Astrocyte (in vitro differentiated cells and primary cell): ENCODE data around the gene TCF7.

Experiments used
- EZH2 ChIP-seq: IDR thresholded peaks from 2 replicates; pipeline ENCODE4 v1.6.1; 2012; ENCODE audit warnings: mild to moderate bottlenecking, low read length, inconsistent platforms; ENCODE audit not compliant: insufficient read depth
- TF ChIP-seq, protein P1 (sequence below): IDR thresholded peaks from 2 replicates; pipeline ENCODE4 v1.5.1; 2011; ENCODE audit warnings: low read depth, mild to moderate bottlenecking, inconsistent platforms, low read length, moderate library complexity; ENCODE audit not compliant: insufficient read depth

DNA sequence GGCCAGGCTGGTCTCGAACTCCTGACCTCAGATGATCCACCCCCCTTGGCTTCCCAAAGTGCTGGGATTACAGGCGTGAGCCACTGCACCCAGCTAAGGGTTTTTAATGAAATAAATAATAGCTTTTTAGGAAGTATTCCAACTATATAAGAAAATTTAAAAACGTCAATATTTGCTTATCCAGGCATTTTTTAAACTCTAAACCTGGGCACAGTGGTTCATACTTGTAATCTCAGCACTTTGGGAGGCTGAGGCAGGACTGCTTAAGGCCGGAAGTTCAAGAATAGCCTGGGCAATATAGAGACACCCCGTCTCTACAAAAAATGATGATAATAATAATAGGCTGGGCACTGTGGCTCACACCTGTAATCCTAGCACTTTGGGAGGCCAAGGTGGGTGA, 48.1 kb downstream of the TCF7 start:
- TF ChIP-seq, protein P1, sequence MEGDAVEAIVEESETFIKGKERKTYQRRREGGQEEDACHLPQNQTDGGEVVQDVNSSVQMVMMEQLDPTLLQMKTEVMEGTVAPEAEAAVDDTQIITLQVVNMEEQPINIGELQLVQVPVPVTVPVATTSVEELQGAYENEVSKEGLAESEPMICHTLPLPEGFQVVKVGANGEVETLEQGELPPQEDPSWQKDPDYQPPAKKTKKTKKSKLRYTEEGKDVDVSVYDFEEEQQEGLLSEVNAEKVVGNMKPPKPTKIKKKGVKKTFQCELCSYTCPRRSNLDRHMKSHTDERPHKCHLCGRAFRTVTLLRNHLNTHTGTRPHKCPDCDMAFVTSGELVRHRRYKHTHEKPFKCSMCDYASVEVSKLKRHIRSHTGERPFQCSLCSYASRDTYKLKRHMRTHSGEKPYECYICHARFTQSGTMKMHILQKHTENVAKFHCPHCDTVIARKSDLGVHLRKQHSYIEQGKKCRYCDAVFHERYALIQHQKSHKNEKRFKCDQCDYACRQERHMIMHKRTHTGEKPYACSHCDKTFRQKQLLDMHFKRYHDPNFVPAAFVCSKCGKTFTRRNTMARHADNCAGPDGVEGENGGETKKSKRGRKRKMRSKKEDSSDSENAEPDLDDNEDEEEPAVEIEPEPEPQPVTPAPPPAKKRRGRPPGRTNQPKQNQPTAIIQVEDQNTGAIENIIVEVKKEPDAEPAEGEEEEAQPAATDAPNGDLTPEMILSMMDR: no peak
- TF ChIP-seq EZH2: no peak
